ENCODE results near the gene ITGB2.
"Not testable (repeated sequence)": the region's sequence is repeated elsewhere in the genome, so short reads cannot be mapped to it uniquely, and the experiment has no call there.

ITGB2 gene

DNA sequence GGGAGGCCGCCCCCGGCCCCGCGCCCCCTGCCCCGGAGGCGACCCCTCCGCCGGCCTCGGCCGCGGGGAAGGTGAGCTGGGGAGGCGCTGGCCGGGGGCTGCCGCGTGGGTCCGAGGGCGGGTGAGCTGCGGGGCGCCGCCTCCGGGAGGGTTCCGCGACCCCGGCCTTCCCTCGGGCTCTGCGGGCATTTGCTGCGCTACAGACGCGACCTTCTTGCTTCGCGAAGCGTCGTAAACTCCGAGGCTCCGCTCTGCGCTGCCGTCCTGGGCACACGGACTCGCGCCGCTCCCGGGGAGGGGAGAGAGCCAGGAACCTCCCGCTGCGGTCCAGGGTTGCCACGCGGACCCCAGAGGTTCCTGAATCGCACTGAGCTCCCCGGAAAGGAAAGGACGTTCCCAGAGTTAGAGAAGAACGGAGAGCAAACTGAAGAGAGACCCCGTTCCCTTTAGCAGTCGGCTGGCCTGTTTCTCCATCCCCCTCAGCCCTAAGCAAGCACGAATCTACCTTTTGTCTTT lies 19.5 kb upstream of the ITGB2 start:
- no peak for DNase-seq

DNA sequence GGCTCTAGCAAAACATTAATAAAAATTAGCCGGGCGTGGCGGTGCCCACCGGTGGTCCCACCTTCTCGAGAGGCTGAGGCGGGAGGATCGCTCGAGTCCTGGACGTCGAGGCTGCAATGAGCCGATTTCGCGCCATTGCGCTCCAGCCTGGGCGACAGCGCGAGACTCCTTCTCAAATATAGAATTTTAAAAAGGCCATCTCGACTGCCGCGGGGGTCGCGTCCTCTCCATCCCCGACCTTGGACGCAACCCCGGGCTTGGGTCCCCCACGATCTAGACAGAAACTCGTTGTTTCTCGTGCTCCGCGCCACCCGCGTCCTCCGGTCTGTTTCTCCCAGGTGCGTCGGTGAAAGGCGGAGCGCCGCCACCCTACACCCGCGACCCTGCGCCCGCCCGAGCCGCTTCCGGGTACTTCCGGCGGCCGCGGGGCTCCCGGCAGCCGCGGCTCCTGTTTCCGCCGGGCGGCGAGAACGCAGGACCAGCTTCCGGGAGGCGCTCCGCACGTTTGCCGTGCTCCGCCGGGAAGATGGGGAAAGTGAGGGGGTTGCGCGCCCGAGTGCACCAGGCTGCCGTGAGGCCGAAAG lies 18.9 kb upstream of the ITGB2 start, which contains the start of gene SLX9:
Gene SLX9, plus strand, starts transcription at position 498 of the 584 bp plus-strand sequence. Its CDS starts 29 bp downstream, at position 527.
- DNase-seq: peak; percentile 73

DNA sequence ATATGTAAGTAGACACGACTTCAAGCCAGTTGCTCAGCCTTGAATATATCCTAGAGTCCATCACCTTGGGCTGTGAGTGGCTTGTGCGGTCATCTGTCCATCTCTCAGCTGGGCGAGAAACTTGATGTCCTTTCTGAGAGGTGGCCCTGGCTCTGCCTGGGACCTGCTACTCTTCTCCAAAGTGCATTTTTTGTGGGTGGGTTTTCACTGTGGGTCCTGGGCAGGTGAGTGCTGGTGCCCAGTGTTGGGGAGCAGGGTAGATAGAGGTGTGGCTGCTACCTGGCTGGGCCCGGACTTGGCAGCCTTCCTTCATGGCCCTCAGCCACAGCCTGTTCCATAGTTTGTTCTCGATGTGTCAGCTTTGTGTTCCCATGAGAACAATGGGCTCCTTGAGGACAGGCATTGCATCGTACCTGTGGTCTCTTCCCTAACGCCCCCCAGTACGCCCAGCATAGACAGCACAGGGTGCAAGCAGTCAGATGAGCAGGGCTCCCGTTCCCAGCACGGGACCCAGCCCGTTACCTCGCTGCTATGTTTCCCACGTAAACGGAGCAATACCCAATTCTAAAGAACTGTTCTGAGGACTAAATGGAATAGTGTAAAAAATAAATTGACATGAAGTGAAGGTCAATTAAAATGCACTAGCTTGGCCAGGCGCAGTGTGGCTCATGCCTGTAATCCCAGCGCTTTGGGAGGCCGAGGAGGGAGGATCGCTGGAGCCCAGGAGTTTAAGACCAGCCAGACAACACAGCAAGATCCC lies 18.3 kb upstream of the ITGB2 start:
- no peak for DNase-seq

DNA sequence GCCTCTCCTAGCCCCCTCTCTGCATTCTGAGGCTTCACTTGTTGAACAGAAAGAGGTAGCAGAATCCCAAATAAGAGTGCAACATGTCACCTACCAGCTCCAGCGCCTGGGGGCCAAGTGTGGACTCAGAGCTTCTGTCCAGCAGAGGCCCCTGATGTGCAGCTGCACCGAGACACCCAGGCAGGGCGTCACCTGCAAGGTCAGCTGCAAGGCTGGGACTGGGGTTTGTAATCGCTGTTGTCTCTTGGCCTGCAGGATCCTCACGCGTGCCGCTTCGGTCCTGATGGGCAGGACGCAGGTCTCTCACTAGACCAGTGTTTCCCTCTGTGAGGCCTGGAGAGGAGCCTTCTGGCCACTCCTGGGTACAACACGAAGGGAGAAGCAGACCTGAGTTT lies 14.8 kb upstream of the ITGB2 start:
- no peak for DNase-seq

DNA sequence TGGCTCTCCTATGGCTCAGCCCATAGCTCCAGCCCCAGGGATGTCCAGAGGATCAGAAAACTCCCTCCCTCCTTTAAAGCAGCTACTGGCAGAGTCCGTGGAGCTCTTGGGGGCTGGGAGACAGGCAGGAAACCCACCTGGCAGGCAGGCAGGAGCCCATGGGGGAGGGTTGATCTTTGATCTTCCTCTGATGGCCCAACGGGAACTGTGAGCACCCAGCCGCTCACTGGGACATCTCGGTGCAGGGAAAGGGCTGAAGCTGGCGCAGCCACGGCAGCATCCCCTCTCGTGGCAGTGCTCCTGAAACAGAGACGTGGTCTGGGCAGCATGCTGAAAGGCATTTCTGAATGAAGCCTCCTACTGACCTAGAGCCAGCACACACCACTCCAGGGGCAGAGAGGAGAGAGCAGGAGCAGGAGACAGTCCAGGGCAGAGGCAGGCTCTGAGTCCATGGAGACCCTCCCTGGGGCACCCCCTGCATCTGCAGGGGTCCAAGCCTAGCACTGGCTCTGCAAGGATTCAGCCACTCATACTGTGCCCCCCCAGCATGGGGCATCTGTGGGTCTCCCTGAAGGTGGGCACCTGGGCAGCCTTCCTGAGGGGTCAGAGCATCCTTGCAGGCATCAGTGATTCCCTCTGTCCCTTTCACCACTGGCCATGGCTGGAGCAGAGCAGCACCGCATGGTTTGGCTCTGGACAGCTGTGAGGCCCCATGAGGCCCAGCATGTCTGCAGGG lies 14.3 kb upstream of the ITGB2 start:
- DNase-seq: no peak

DNA sequence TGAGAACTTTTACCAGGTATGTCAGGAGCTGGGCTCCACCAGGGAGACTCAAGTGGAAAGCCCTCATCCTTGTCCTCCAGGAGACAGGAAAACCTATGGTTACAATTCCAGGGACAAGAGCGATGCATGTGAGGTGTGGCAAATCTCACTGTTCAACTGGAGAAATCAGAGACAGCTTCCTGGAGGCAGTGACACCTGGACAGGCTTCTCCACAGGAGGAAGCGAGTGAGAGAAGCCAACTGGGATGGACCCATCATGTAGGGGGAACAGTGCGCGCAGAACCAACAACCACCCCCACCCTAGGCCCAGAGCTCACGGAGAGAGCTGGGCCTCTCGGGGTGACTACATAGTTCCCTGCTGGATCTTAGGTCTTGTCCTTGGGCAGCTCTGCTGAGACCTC lies 13.6 kb upstream of the ITGB2 start:
- no peak for DNase-seq

DNA sequence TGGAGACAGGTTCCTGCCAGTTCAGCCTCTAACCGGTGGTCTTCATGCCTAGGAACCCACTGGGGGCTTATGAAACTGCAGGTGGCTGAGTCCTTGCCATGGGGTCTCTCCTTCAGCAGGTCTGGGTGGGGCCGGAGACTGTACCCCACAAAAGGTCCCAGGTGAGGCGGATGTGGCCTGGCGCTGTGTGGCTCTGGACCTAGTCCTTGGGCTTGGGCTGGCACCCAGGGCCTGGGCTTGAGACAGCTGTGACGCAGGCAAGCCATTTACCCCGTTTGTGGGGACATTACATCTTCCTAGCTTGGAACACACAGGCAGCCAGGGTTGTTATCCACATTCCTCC lies 13.2 kb upstream of the ITGB2 start:
- DNase-seq: no peak

DNA sequence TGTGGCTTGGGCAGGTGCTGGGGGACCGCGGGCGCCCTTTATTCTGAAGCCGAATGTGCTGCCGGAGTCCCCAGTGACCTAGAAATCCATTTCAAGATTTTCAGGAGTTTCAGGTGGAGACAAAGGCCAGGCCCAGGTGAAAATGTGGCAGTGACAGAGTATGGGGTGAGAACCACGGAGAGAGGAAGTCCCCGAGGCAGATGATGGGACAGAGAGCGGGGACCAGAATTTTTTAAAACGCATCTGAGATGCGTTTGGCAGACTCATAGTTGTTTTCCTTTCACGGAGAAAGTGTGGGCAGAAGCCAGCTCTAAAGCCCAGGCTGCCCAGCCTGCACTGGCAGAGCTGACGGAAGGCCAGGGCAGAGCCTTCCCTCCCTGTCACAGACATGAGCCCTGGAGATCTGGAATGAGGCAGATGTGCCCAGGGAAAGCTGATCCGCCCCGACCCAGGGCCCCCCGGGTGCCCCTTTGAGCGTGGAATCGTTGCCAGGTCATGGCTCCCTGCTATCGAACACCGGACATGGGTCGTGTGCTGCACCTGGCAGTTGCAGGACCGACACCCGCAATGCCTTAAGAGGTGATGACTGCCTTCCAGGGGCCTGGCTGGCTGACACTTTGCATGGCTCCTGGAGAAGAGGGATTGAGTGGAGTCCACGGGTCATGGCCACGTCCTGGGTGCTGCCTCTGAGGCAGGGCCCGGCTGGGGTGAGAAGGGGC lies 12.7 kb upstream of the ITGB2 start:
- DNase-seq: no peak

DNA sequence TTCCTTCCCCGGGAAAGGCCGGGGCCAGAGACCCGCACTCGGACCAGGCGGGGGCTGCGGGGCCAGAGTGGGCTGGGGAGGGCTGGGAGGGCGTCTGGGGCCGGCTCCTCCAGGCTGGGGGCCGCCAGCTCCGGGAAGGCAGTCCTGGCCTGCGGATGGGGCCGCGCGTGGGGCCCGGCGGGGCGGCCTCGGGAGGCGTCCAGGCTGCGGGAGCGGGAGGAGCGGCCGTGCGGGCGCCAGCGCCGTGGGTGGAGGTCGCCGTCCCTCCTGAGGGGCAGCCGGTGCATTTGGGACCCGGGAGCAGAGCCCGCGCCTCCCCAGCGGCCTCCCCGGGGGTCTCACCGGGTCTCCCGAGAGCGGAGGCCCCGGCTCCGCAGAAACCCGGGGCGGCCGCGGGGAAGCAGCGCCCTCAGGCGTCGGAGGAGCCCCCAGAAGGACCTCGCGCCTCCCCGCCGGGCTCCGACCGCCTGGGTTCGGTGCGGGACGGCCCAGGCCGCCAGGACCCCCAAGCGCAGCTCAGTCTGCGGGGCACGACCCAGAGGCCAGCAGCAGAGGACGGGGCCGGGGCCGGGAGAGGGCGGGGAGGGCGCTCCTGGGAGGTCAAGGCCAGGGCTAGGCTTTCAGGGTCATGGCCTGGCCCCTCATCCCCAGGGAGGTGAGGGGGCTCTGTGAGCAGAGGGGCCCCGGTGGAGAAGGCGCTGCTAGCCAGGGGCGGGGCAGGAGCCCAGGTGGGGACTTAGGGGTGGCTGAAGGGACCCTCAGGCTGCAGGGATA lies 11.9 kb upstream of the ITGB2 start:
- no peak for DNase-seq

DNA sequence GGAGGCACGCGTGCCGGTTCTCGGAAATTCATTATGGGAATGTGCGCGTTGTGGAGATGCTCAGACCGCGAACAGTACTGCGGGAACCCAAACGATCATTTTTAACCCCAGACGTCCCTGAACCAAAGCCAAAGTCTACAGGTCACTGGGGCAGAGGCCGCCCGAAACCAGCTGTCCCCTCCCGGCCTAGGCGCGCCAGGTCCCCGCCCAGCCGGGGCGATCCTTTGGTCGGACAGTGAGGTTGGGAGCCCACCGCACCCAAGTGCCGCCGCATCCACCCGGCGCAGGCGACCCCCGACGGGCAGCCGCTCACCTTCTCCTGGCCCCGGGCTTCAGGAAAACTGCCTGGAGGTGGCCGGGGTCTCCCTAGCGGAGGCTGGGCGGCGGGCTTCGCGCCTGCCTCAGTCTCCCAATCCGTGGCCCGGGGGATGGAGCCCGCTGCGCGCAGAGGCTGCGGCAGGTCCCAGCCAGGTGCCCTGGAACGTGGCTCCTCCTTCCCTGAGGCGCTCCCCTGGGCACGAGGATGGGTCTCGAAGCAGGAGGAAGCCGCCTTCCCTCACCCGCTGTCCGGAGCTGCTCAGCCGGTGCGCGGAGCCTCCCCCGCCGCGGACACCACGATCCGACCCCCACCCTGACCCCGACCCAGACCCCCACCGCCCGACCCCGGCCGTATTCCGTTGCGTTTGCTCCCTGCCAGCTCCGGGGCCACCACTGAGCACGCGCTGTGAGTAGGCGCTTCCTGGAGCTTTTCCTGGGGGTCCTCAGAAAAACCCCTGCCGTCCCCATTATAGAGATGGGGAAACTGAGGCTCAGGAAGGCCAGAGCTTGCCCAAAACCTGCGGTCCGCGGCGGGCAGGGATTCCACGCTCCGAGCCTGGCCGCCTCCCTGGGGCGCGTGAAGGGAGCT lies 11.1 kb upstream of the ITGB2 start:
- no peak for DNase-seq

DNA sequence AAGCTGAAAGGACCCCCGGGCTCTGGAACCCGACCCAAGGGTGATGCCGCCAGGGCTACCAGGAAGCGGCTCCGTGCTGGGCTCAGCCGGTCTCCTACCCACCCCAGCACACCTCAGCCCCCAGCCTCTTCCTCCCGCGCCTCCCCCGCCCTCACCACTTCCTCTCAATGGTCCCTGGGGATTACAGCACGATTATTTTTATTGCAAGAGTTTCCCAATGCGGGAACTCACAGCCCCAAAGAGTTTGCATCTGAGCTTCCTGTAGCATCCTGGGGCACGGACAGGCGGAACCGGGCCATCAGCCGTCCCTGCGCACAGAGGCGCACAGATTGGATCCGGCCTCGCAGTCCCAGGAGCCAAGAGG lies 10.4 kb upstream of the ITGB2 start:
- no peak for DNase-seq

DNA sequence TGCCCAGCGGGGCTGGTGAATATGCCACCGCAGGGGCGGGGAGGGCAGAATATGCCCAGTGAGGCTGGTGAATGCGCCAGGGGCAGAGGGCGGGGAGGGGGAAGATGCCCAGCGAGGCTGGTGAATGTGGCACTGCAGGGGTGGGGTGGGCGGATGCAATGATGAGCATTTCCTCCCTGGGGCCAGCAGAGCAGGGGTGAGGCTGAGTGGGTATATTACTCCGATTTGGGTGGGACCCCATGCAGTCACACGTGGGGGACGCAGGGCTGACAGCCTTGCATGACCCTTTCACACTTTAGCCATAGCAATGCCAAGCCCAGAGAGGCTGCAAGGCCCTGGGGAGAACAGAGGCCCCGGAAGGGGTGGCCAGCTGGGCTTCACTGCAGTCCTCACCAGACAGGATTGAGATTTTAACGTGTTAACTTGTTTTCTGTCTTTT lies 9.9 kb upstream of the ITGB2 start:
- no peak for DNase-seq

DNA sequence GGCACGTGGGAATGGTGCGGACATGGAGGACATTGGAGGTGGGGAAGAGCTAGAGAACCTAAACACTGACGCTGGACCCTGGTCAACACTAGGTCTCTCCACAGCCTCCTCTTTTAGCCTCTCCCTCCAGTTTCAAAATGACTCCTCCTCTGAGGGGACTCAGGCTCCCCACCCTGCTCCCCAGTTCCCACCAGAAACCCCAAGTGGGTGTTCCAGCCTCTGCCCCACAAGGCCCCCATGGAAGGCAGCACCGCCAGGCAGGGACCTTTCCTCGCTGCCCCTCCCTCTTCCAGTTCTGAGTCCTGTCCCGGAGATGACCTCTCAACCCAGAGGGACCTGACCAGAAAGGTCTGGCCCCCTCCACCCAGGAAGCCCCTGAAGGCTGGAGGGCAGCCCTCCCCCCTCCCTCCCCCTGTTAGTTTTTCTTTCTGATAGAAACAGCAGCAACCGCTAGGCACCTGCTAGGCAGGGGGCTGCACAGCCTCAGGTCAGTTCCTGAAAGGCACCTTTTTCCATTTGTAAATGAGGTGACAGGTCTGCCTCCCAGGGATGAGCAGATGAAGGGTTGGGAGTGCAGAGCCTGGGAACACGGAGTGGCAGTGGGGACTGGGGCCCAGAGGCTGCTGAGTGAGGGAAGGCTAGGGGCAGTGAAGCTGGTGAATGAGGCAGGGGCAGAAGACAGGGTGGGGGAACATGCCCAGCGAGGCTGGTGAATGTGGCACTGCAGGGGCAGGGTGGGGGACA lies 9.3 kb upstream of the ITGB2 start:
- DNase-seq: no peak

DNA sequence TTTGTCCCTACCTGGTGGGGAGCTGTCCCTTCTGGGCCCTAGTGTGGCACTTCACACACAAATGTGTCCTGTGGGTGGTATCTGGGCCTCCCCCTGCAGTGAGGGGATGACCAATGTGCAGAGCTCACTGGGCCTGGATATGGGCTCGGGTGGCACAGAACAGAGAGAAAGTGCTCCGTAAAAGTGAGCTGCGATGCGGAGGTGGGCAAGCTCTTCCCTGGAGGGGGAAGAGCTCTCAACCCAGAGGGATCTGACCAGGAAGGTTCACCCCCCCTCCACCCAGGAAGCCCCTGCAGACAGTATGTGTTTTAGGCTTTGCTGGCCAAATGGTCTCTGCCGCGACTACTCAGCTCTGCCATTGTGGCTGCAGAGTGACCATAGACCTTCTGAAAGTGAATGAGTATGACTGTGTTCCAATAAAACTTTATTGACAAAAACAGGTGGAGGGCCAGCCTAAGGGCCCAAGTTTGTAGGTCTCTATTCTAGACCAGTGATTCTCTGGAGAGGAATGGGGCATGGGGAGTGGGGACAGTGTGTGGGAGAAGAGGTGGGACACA lies 8.6 kb upstream of the ITGB2 start:
- no peak for DNase-seq

DNA sequence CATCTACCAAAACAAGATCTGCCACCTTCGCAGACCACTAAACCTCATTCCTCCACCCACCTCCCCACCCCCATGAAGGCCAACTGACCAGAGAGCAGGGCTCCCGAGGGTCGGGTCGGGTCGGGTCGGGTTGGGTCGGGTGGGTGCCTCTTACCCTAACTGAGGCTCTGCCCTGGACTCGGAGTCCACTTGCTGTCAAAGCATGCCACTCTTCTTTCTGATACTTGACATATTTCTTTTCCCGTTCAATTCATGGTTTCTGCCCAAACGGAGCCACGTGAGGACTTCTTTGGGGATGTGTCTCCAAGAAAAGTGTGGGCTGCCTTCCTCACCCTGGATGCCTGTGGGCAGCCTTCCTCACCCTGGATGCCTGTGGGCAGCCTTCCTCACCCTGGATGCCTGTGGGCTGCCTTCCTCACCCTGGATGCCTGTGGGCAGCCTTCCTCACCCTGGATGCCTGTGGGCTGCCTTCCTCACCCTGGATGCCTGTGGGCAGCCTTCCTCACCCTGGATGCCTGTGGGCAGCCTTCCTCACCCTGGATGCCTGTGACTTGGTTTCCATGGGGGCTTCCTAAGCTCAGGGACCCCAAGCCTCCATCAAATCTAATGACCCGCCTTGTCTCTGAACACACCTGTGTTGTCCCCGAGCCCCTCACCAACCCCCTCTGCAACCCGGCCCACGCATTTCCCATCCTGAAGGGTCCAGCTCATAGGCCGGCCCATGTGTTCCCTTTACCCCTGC lies 8.0 kb upstream of the ITGB2 start:
- DNase-seq: not testable (repeated sequence)

DNA sequence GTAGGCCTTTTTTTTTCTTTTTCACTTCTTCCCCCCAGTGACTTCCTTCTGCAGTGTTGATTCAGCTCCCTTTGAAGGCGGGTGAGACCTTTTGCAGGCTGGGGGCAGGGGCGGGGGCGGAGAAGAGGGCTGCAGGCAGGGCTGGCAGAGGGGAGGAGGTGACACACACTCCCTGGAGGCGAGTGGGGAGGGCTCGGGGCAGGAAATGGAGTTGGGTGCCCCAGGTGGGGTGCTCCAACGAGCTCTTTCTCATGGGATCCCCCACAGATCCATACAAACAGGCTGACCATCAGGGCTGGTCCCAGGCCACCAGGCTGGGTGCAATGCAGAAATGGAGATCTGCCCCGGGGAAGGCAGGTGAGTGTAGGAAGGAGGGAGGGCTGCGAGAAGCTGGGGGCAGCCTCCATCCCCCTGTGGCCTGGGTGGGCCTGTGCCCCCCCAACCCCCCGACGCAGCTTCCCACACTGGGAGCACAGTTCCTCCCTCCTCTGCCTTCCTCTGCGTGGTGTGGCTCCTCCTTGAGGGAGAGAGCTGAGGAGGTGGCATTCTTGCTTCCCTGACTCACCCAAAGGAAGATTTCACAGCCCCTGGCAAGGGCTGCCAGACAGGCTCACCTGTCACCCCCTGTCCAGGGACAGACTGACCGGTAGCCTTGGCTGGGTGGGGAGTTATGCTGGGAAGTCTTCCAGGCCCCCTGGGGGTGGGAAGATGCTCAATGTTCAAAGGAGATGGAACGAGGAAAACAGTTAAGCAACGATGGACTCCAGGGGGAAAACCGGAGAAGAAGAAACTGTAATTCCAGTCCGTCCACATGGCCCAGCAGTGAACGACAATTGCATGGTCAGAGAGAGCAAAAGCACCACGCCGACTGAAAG lies 7.1 kb upstream of the ITGB2 start:
- DNase-seq: no peak

DNA sequence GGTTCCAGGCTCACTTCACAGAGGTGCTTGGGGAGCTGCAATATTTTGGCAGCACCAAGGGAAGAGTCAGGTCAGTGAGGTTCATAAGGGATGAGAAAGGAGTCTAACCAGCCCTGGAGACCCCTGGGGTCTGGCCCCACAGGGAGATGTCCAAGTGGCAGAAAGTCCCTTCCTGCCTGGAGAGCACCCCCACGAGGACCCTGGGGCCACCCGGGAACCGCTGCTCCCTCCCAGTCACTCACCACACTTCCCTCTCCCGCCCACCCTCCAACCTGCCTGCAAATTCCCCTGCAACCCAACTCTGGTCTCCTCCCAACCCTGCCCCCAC lies 6.5 kb upstream of the ITGB2 start:
- no peak for DNase-seq

DNA sequence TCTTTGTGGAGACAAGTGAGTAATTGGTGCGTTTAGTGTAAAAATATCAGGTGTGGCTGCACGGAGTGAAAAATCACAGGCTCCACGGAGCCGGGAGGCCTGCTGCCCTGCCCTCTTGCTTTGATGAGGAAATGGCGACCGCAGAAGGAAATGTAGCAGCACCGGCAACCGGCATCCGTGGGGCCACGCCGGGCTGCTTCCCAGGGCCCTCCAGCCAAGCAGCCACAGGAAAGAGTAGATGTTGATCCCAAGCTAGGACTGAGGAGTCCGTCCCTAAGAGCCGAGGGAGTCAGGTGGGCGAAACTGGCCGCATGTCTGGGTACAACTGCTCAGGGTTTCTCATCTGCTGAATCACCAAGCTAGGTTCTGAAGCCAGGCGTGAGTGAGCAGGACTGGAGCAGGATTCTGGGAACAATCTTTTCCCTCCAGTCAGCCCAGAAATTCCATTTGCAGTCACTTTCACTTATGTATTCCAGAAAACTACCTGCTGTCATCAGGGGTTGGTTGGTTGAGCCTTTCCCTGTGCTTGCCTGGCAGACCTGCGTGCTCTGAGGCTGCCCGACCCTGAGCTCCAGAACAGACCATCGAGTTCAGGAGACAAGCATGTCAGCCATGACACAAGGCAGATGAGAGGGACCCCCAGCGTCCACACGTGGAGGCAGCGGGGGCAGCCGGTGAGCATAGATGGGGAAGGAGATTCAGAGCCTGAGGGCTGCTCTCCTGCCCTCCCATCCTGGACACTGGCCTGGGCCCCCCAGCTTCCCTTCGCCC lies 5.8 kb upstream of the ITGB2 start:
- no peak for DNase-seq

Measured in COR-L47 (cell line).